Fibroblast of lung (primary cell): ENCODE results near the gene MPP2.

Experiments
- EZH2 ChIP-seq: IDR thresholded peaks from 2 replicates; pipeline ENCODE4 v1.5.1; 2012; ENCODE audit warnings: low read length, control low read depth, mild to moderate bottlenecking; ENCODE audit errors: missing control alignments
- TF ChIP-seq, protein P1 (sequence below), 2 donors: IDR thresholded peaks in 1 of 2; conservative IDR thresholded peaks in 1 of 2; 1 replicate in 1 of 2; 2 replicates in 1 of 2; pipeline ENCODE4 v1.5.1; 2011 to 2012; ENCODE audit warnings: low read length in 2 of 2, control low read depth in 1 of 2, inconsistent platforms in 1 of 2, low read depth in 1 of 2, mild to moderate bottlenecking in 1 of 2

DNA sequence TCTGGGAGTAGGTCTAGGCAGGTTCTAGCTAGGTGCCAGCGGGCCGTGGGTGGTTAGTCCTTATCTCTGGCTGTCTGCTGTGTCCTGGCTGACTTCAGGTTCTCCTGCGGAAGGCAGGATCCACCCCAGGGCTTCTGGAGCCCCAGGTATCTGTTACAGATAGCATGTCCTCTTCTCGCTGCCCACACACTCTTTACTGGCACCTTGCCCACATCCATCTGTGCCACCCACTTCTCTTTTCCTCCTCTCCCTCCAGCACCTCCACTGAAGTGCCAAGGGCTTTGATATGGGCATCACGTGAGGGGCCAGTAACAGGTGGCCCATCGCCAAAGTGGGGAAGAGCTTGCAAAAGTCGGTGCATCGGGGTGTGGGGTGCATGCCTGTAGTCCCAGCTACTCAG is 4.6 kb upstream of the MPP2 start:
- TF ChIP-seq, protein P1, sequence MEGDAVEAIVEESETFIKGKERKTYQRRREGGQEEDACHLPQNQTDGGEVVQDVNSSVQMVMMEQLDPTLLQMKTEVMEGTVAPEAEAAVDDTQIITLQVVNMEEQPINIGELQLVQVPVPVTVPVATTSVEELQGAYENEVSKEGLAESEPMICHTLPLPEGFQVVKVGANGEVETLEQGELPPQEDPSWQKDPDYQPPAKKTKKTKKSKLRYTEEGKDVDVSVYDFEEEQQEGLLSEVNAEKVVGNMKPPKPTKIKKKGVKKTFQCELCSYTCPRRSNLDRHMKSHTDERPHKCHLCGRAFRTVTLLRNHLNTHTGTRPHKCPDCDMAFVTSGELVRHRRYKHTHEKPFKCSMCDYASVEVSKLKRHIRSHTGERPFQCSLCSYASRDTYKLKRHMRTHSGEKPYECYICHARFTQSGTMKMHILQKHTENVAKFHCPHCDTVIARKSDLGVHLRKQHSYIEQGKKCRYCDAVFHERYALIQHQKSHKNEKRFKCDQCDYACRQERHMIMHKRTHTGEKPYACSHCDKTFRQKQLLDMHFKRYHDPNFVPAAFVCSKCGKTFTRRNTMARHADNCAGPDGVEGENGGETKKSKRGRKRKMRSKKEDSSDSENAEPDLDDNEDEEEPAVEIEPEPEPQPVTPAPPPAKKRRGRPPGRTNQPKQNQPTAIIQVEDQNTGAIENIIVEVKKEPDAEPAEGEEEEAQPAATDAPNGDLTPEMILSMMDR (conservative IDR thresholded peaks at IDR 0.05 in 1 of 2, IDR thresholded peaks at IDR 0.05 in 1 of 2; ENCODE audit: low read depth in 1 of 2, low read length in 2 of 2) = no peak
- no peak for TF ChIP-seq EZH2
